Measurements from ENCODE around the gene FAM72A.

GRCh38 chr1:206143537-206144172 is 59.0 kb downstream of the FAM72A start:
- TF ChIP-seq POLR2A (IDR thresholded peaks at IDR 0.05; ENCODE audit: low read depth, low read length) (no peak), POLR2AphosphoS5 (IDR thresholded peaks at IDR 0.05; ENCODE audit: insufficient read depth, low read depth, low read length) (no peak), MAX (IDR thresholded peaks at IDR 0.05; ENCODE audit: insufficient read depth, insufficient read length) (no peak), EZH2 (IDR thresholded peaks at IDR 0.05; ENCODE audit: borderline replicate concordance, low read depth, low read length, severe bottlenecking) (no peak), FOS (IDR thresholded peaks at IDR 0.05; ENCODE audit: borderline replicate concordance, insufficient read depth, low read length) (no peak), JUN (IDR thresholded peaks at IDR 0.05; ENCODE audit: borderline replicate concordance, insufficient read depth, insufficient read length, low read depth) (no peak), MYC (IDR thresholded peaks at IDR 0.05; ENCODE audit: low read depth, low read length) (no peak)
- TF ChIP-seq, protein P1, sequence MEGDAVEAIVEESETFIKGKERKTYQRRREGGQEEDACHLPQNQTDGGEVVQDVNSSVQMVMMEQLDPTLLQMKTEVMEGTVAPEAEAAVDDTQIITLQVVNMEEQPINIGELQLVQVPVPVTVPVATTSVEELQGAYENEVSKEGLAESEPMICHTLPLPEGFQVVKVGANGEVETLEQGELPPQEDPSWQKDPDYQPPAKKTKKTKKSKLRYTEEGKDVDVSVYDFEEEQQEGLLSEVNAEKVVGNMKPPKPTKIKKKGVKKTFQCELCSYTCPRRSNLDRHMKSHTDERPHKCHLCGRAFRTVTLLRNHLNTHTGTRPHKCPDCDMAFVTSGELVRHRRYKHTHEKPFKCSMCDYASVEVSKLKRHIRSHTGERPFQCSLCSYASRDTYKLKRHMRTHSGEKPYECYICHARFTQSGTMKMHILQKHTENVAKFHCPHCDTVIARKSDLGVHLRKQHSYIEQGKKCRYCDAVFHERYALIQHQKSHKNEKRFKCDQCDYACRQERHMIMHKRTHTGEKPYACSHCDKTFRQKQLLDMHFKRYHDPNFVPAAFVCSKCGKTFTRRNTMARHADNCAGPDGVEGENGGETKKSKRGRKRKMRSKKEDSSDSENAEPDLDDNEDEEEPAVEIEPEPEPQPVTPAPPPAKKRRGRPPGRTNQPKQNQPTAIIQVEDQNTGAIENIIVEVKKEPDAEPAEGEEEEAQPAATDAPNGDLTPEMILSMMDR (IDR thresholded peaks at IDR 0.05; ENCODE audit: extremely low read depth in 1 of 2, insufficient read depth in 1 of 2, low read depth in 1 of 2, low read length in 2 of 2), result no peak
